CD4-positive, alpha-beta T cell treated with Interleukin-21 for 1 hour (primary cell): ENCODE data around the gene TCEAL3.
"Not testable (repeated sequence)": the region's sequence is repeated elsewhere in the genome, so short reads cannot be mapped to it uniquely, and the experiment has no call there.

Experiments used
- DNase-seq: peaks from one replicate; pipeline ENCODE4 v3.0.0-alpha.2; 2020

TCEAL3 gene

GRCh38 chrX:103628386-103629317, 20.9 kb downstream of the TCEAL3 start, which contains the start of gene TCEAL1:
TCEAL1 (plus strand) TSS chrX:103628975; CDS start chrX:103629917, 942 bp downstream.
- peak; percentile 48 for DNase-seq

- peak; percentile 18 for DNase-seq
Measured at GRCh38 chrX:103629318-103630170, 21.8 kb downstream of the TCEAL3 start.

GRCh38 chrX:103630171-103630511, 22.4 kb downstream of the TCEAL3 start:
- no peak for DNase-seq

- DNase-seq = no peak
Measured at GRCh38 chrX:103631145-103631544, 23.4 kb downstream of the TCEAL3 start.

- DNase-seq = no peak
Measured at GRCh38 chrX:103635436-103635835, 27.7 kb downstream of the TCEAL3 start.

- no peak for DNase-seq
Measured at GRCh38 chrX:103637604-103638338, 30.0 kb downstream of the TCEAL3 start.

- not testable (repeated sequence) for DNase-seq
Measured at GRCh38 chrX:103638479-103639346, 30.9 kb downstream of the TCEAL3 start.

- no peak for DNase-seq
Measured at GRCh38 chrX:103640401-103641155, 32.8 kb downstream of the TCEAL3 start.

GRCh38 chrX:103644125-103644524, 36.4 kb downstream of the TCEAL3 start:
- no peak for DNase-seq

- no peak for DNase-seq
Measured at GRCh38 chrX:103647630-103648029, 39.9 kb downstream of the TCEAL3 start.

GRCh38 chrX:103651151-103651773, 43.5 kb downstream of the TCEAL3 start:
- no peak for DNase-seq

- not testable (repeated sequence) for DNase-seq
Measured at GRCh38 chrX:103655230-103656000, 47.7 kb downstream of the TCEAL3 start.

- DNase-seq = no peak
Measured at GRCh38 chrX:103656617-103657016, 48.9 kb downstream of the TCEAL3 start.

GRCh38 chrX:103657066-103657465, 49.3 kb downstream of the TCEAL3 start:
- DNase-seq = not testable (repeated sequence)

- no peak for DNase-seq
Measured at GRCh38 chrX:103658681-103659433, 51.1 kb downstream of the TCEAL3 start.

GRCh38 chrX:103659460-103659859, 51.7 kb downstream of the TCEAL3 start:
- not testable (repeated sequence) for DNase-seq
